SK-N-SH (cell line): ENCODE measurements around the gene CCDC178. TPM values are rescaled to one million over a fixed set of nuclear protein-coding genes. Genes with fewer than 3 reads are reported as not detected.

Experiments
- CTCF ChIA-PET: fragments of 300-600, 350-600 bp; formaldehyde crosslinking; extraction: SDS; loops from one replicate; lab custom pipeline; 2021; lab: Yijun Ruan, JAX
- POLR2A ChIA-PET: fragments of 350-600 bp; sonication (Branson Sonifier 250); formaldehyde crosslinking; extraction: SDS; loops from one replicate; lab custom pipeline; 2020; ENCODE audit warnings: antibody characterized with exemption, inconsistent platforms; lab: Yijun Ruan, JAX
- DNase-seq: peaks from one replicate; pipeline ENCODE4 v3.0.0; 2012
- H2AFZ ChIP-seq: fragments of 200-600 bp; sonication (generic); 2 replicates; pipeline ENCODE4 v1.8.1; 2016; ENCODE audit warnings: antibody characterized with exemption, mild to moderate bottlenecking, low read depth
- H3F3A ChIP-seq: fragments of 200-600 bp; sonication (generic); replicated peaks from 2 replicates; pipeline ENCODE3; 2016; ENCODE audit warnings: antibody characterized with exemption, mild to moderate bottlenecking; ENCODE audit not compliant: insufficient read depth
- H3K27ac ChIP-seq, 2 experiments: fragments of 200-500 bp in 1 of 2; fragments of 200-600 bp in 1 of 2; sonication (Bioruptor generic) in 1 of 2; sonication (generic), shearing (Covaris generic) in 1 of 2; 2 replicates each; pipeline versions ENCODE4 v1.5.1 to v1.6.1; 2014 to 2016; ENCODE audit warnings: low read depth in 2 of 2, inconsistent platforms in 1 of 2, low read length in 1 of 2, mild to moderate bottlenecking in 1 of 2, mixed read lengths in 1 of 2
- H3K27me3 ChIP-seq: fragments of 200-600 bp; sonication (generic), shearing (Covaris generic); 2 replicates; pipeline ENCODE4 v1.6.1; 2016; ENCODE audit warnings: mixed run types; ENCODE audit not compliant: insufficient read depth
- H3K36me3 ChIP-seq, 2 experiments: fragments of 200-500 bp in 1 of 2; fragments of 200-600 bp in 1 of 2; sonication (Bioruptor generic) in 1 of 2; sonication (generic) in 1 of 2; replicated peaks in 1 of 2; 2 replicates each; pipeline versions ENCODE3 to v1.5.1; 2014 to 2016; ENCODE audit warnings: low read length in 1 of 2, mild to moderate bottlenecking in 1 of 2; ENCODE audit not compliant: insufficient read depth in 2 of 2, control insufficient read depth in 1 of 2
- H3K4me1 ChIP-seq, 2 experiments: fragments of 200-500 bp in 1 of 2; fragments of 200-600 bp in 1 of 2; sonication (Bioruptor generic) in 1 of 2; sonication (generic), shearing (Covaris generic) in 1 of 2; 2 replicates each; pipeline versions ENCODE4 v1.5.1 to v1.6.1; 2014 to 2016; ENCODE audit warnings: low read depth in 1 of 2, low read length in 1 of 2, mixed run types in 1 of 2; ENCODE audit not compliant: insufficient read depth in 2 of 2, control insufficient read depth in 1 of 2
- H3K4me2 ChIP-seq: fragments of 200-600 bp; sonication (generic), shearing (Covaris generic); 2 replicates; pipeline ENCODE4 v1.6.1; 2017; ENCODE audit warnings: mixed run types
- H3K4me3 ChIP-seq, 2 experiments: fragments of 200-500 bp in 1 of 2; fragments of 200-600 bp in 1 of 2; sonication (Bioruptor generic) in 1 of 2; sonication (generic), shearing (Covaris generic) in 1 of 2; 2 replicates each; pipeline versions ENCODE4 v1.5.1 to v1.8.1; 2014 to 2016; ENCODE audit warnings: low read depth in 2 of 2, inconsistent platforms in 1 of 2, low read length in 1 of 2, mild to moderate bottlenecking in 1 of 2, mixed read lengths in 1 of 2, moderate library complexity in 1 of 2
- H3K79me2 ChIP-seq: fragments of 200-600 bp; sonication (generic); 2 replicates; pipeline ENCODE4 v1.8.1; 2017; ENCODE audit warnings: mild to moderate bottlenecking; ENCODE audit not compliant: insufficient read depth
- H3K9ac ChIP-seq: fragments of 200-600 bp; sonication (generic); 2 replicates; pipeline ENCODE4 v1.6.1; 2017; ENCODE audit warnings: mixed run types
- H3K9me2 ChIP-seq: fragments of 200-600 bp; sonication (generic); 2 replicates; pipeline ENCODE4 v1.6.1; 2017; ENCODE audit warnings: mixed run types
- H3K9me3 ChIP-seq: fragments of 200-600 bp; sonication (generic); 2 replicates; pipeline ENCODE4 v1.6.1; 2017; ENCODE audit warnings: mixed run types, mild to moderate bottlenecking, moderate library complexity
- H4K20me1 ChIP-seq: fragments of 200-600 bp; sonication (generic); 2 replicates; pipeline ENCODE4 v1.6.1; 2017; ENCODE audit warnings: mild to moderate bottlenecking, mixed run types; ENCODE audit not compliant: insufficient read depth
- CHD2 ChIP-seq: fragments of 150-350 bp; IDR thresholded peaks from 2 replicates; pipeline ENCODE4 v1.6.1; 2018; ENCODE audit warnings: low read length; ENCODE audit not compliant: partially characterized antibody
- EP300 ChIP-seq, 2 experiments: IDR thresholded peaks; 2 replicates each; pipeline versions ENCODE4 v1.4.0 to v1.6.1; 2012; ENCODE audit warnings: borderline replicate concordance in 1 of 2, low read depth in 1 of 2, low read length in 1 of 2
- EZH2phosphoT487 ChIP-seq: fragments of 200-600 bp; sonication (generic); IDR thresholded peaks from 2 replicates; pipeline ENCODE4 v1.6.1; 2017; ENCODE audit warnings: low read depth, mixed run types, mild to moderate bottlenecking, antibody characterized with exemption, moderate library complexity, borderline replicate concordance
- FOSL2 ChIP-seq: IDR thresholded peaks from 2 replicates; pipeline ENCODE4 v1.4.0; 2012; ENCODE audit warnings: low read depth, mild to moderate bottlenecking, moderate library complexity, borderline replicate concordance
- FOXM1 ChIP-seq: IDR thresholded peaks from 2 replicates; pipeline ENCODE4 v1.4.0; 2012; ENCODE audit warnings: low read depth, mild to moderate bottlenecking
- JUND ChIP-seq: IDR thresholded peaks from 2 replicates; pipeline ENCODE4 v1.4.0; 2012
- MEF2A ChIP-seq: IDR thresholded peaks from 2 replicates; pipeline ENCODE4 v1.4.0; 2012; ENCODE audit warnings: low read depth, borderline replicate concordance
- MXI1 ChIP-seq: IDR thresholded peaks from 2 replicates; pipeline ENCODE4 v1.6.1; 2012; ENCODE audit warnings: mild to moderate bottlenecking, low read depth, low read length, improper control_type of control experiment
- RAD21 ChIP-seq: IDR thresholded peaks from 2 replicates; pipeline ENCODE4 v1.6.1; 2012; ENCODE audit warnings: mild to moderate bottlenecking, low read length
- RCOR1 ChIP-seq: fragments of 150-350 bp; IDR thresholded peaks from 2 replicates; pipeline ENCODE4 v1.6.1; 2017; ENCODE audit warnings: antibody characterized with exemption, low read length
- RFX5 ChIP-seq: IDR thresholded peaks from 2 replicates; pipeline ENCODE4 v1.6.1; 2012; ENCODE audit warnings: mild to moderate bottlenecking, improper control_type of control experiment, low read length
- RXRA ChIP-seq: IDR thresholded peaks from 2 replicates; pipeline ENCODE4 v1.4.0; 2012; ENCODE audit warnings: low read depth, mild to moderate bottlenecking, borderline replicate concordance
- SIN3A ChIP-seq: IDR thresholded peaks from 2 replicates; pipeline ENCODE4 v1.6.1; 2012; ENCODE audit warnings: low read depth, mild to moderate bottlenecking, low read length, moderate library complexity, borderline replicate concordance
- TAF1 ChIP-seq: IDR thresholded peaks from 2 replicates; pipeline ENCODE4 v1.6.1; 2012; ENCODE audit warnings: low read depth, mild to moderate bottlenecking, low read length, moderate library complexity, borderline replicate concordance
- TCF12 ChIP-seq: IDR thresholded peaks from 2 replicates; pipeline ENCODE4 v1.4.0; 2012
- WGBS: methylation state at CpG from one replicate; pipeline ENCODE4 v1.1.6; 2017; ENCODE audit warnings: low lambda C conversion rate; 5-methylcytosine and 5-hydroxymethylcytosine counted together
- polyA plus RNA-seq, 3 experiments: library from polyadenylated mRNA; depleted of rRNA; stranded (reverse); fragments of >200 nt; gene quantifications; 2 replicates each; pipeline ENCODE4 v1.2.3, GENCODE V29; 2012
- TF ChIP-seq, protein P1 (sequence below): IDR thresholded peaks from 2 replicates; pipeline ENCODE4 v1.4.0; 2012; ENCODE audit warnings: low read depth, borderline replicate concordance
- TF ChIP-seq, protein P2 (sequence below): fragments of 200-600 bp; sonication (generic); IDR thresholded peaks from 2 replicates; pipeline ENCODE4 v1.6.1; 2017; ENCODE audit warnings: antibody characterized with exemption, mild to moderate bottlenecking, moderate library complexity
- TF ChIP-seq, protein P3 (sequence below): fragments of 150-350 bp; IDR thresholded peaks from 2 replicates; pipeline ENCODE4 v1.6.1; 2017; ENCODE audit warnings: antibody characterized with exemption, low read length, low read depth, borderline replicate concordance
- TF ChIP-seq, protein P4 (sequence below): IDR thresholded peaks from 2 replicates; pipeline ENCODE4 v1.4.0; 2012; ENCODE audit warnings: low read depth

CCDC178 gene
- polyA plus RNA-seq, 1 of the 3 experiments (the other 2 are of a cell fraction): not detected

DNA sequence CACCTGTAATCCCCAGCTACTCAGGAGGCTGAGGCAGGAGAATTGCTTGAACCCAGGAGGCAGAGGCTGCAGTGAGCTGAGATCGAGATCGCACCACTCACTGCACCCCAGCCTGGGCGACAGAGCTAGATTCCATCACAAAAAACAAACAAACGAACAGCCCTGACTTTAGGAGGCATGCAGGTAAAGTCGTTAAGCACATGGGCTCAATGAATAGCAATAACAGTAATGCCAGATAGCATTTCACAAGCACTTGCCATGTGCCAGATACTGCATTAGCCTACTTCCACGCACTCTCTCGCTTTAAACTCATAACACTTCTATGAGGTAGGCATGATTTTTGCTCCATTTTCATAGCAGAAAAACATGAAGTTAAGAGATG lies 532.1 kb downstream of the CCDC178 start:
- Histone ChIP-seq H3K4me2 (no peak overlapping the region), H3K4me1 (peaks cover 0 to 10% of the 10 kb centered on the region in 2 experiments; a peak in 2 of 4 replicates), H2AFZ (no peak overlapping the region), H3K36me3 (no peaks in the 10 kb centered on the region), H3K9ac (no peak overlapping the region), H4K20me1 (no peaks in the 10 kb centered on the region), H3K9me2 (no peaks in the 10 kb centered on the region), H3K79me2 (no peaks in the 10 kb centered on the region), H3K27ac (no peak overlapping the region), H3F3A (peaks cover 15% of the 10 kb centered on the region), H3K27me3 (no peaks in the 10 kb centered on the region; the same call in 1 of the 2 replicates), H3K4me3 (no peak overlapping the region), H3K9me3 (no peaks in the 10 kb centered on the region)
- ChIA-PET POLR2A (no interaction called here), CTCF (interaction anchor here (1.2 to 1.4 kb wide), 2 partner anchors 11 to 15 kb away, joined by 4 read pairs; no protein-coding TSS in a partner anchor)
- DNase-seq: no peak
- TF ChIP-seq, protein P1, sequence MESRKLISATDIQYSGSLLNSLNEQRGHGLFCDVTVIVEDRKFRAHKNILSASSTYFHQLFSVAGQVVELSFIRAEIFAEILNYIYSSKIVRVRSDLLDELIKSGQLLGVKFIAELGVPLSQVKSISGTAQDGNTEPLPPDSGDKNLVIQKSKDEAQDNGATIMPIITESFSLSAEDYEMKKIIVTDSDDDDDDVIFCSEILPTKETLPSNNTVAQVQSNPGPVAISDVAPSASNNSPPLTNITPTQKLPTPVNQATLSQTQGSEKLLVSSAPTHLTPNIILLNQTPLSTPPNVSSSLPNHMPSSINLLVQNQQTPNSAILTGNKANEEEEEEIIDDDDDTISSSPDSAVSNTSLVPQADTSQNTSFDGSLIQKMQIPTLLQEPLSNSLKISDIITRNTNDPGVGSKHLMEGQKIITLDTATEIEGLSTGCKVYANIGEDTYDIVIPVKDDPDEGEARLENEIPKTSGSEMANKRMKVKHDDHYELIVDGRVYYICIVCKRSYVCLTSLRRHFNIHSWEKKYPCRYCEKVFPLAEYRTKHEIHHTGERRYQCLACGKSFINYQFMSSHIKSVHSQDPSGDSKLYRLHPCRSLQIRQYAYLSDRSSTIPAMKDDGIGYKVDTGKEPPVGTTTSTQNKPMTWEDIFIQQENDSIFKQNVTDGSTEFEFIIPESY: no peak
- no peak for TF ChIP-seq RCOR1
- no peak for TF ChIP-seq EP300 (IDR thresholded peaks at IDR 0.05; ENCODE audit: borderline replicate concordance in 1 of 2, low read depth in 1 of 2, low read length in 1 of 2)
- TF ChIP-seq, protein P2, sequence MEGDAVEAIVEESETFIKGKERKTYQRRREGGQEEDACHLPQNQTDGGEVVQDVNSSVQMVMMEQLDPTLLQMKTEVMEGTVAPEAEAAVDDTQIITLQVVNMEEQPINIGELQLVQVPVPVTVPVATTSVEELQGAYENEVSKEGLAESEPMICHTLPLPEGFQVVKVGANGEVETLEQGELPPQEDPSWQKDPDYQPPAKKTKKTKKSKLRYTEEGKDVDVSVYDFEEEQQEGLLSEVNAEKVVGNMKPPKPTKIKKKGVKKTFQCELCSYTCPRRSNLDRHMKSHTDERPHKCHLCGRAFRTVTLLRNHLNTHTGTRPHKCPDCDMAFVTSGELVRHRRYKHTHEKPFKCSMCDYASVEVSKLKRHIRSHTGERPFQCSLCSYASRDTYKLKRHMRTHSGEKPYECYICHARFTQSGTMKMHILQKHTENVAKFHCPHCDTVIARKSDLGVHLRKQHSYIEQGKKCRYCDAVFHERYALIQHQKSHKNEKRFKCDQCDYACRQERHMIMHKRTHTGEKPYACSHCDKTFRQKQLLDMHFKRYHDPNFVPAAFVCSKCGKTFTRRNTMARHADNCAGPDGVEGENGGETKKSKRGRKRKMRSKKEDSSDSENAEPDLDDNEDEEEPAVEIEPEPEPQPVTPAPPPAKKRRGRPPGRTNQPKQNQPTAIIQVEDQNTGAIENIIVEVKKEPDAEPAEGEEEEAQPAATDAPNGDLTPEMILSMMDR: no peak
- TF ChIP-seq CHD2: no peak
- TF ChIP-seq SIN3A: no peak
- WGBS: 85% methylated on average over 7 of the region's 7 CpGs

DNA sequence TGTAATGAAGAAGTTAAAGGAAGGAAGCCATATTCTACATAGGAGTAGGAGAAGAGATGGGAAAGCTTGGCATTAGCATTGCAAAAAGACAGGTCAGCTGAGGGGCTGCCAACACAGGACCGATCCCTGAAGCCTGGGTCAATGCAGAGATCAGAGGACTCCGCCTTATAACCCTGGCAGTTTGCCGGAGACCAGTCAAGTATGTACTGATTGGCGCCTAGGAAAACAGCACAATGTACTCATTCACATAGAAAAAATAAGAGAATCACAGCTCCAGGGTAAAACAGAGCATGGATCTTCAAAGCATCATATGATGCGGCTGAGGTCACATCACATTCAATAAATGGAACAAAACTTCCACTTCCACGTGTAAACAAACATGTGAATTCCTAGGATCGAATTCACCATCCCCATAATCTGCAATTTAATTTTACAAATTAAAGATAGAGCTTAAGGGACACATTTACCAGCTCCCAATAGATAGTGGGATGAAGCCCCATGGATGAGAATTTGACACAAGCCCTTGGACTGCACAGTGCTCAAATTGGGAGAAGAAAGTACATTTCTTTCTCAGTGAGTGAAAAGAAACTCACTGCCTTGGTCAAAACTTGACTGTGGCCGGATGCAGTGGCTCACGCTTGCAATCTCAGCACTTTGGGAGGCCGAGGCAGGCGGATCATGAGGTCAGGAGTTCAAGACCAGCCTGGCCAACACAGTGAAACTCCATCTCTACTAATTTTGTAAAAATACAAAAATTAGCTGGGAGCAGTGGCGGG lies 532.7 kb downstream of the CCDC178 start:
- H3K9me2 ChIP-seq: no peaks in the 10 kb centered on the region
- H3K4me2 ChIP-seq: no peak overlapping the region
- no peak overlapping the region for H3K27ac ChIP-seq
- H3K4me3 ChIP-seq: no peak overlapping the region
- POLR2A ChIA-PET: no interaction called here
- no peak overlapping the region for H2AFZ ChIP-seq
- H3K9me3 ChIP-seq: no peaks in the 10 kb centered on the region
- peaks cover 0 to 10% of the 10 kb centered on the region in 2 experiments; a peak in 2 of 4 replicates for H3K4me1 ChIP-seq
- CTCF ChIA-PET: interaction anchor here (0.6 to 1.4 kb wide), 3 partner anchors 11 to 49 kb away, joined by 3 to 4 read pairs (median 4); no protein-coding TSS in a partner anchor
- H3K36me3 ChIP-seq: no peaks in the 10 kb centered on the region
- 67% methylated on average over 12 of the region's 12 CpGs for WGBS
- H3F3A ChIP-seq: peaks cover 15% of the 10 kb centered on the region
- H3K27me3 ChIP-seq: no peaks in the 10 kb centered on the region; the same call in 1 of the 2 replicates
- no peaks in the 10 kb centered on the region for H4K20me1 ChIP-seq
- H3K79me2 ChIP-seq: no peaks in the 10 kb centered on the region
- no peak for DNase-seq
- H3K9ac ChIP-seq: no peak overlapping the region
- TF ChIP-seq, protein P1: no peak
- TF ChIP-seq RAD21: no peak
- TF ChIP-seq, protein P3, sequence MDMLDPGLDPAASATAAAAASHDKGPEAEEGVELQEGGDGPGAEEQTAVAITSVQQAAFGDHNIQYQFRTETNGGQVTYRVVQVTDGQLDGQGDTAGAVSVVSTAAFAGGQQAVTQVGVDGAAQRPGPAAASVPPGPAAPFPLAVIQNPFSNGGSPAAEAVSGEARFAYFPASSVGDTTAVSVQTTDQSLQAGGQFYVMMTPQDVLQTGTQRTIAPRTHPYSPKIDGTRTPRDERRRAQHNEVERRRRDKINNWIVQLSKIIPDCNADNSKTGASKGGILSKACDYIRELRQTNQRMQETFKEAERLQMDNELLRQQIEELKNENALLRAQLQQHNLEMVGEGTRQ: no peak
- no peak for TF ChIP-seq TAF1
- no peak for TF ChIP-seq EZH2phosphoT487
- no peak for TF ChIP-seq MEF2A
- no peak for TF ChIP-seq FOXM1
- no peak for TF ChIP-seq MXI1
- no peak for TF ChIP-seq RFX5
- TF ChIP-seq TCF12: no peak
- TF ChIP-seq SIN3A: no peak
- TF ChIP-seq FOSL2: no peak
- TF ChIP-seq RXRA: no peak
- TF ChIP-seq, protein P4, sequence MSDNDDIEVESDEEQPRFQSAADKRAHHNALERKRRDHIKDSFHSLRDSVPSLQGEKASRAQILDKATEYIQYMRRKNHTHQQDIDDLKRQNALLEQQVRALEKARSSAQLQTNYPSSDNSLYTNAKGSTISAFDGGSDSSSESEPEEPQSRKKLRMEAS: no peak
- TF ChIP-seq JUND: no peak
